ENCODE data around the gene AP4E1.
A peak's percentile ranks its signal among the peaks of the same experiment; 100 is the strongest.
"Not testable (repeated sequence)": the region's sequence is repeated elsewhere in the genome, so short reads cannot be mapped to it uniquely, and the experiment has no call there.

Gene AP4E1

GRCh38 chr15:50908209-50909009 lies at the start of gene AP4E1:
TSS of gene AP4E1 (plus strand) at chr15:50908683. CDS start at chr15:50908779, 96 bp downstream.
- peak; percentile 83 for DNase-seq (ENCODE audit: low spot score)

- no peak for DNase-seq (ENCODE audit: low spot score)
Measured at GRCh38 chr15:50860824-50861223, 47.7 kb upstream of the AP4E1 start.

- no peak for DNase-seq (ENCODE audit: low spot score)
Measured at GRCh38 chr15:50862553-50862952, 45.9 kb upstream of the AP4E1 start.

GRCh38 chr15:50864873-50865272 lies 43.6 kb upstream of the AP4E1 start:
- DNase-seq (ENCODE audit: low spot score): no peak

- DNase-seq (ENCODE audit: low spot score): no peak
Measured at GRCh38 chr15:50865515-50866353, 42.7 kb upstream of the AP4E1 start.

GRCh38 chr15:50871832-50872231 lies 36.7 kb upstream of the AP4E1 start:
- no peak for DNase-seq (ENCODE audit: low spot score)

GRCh38 chr15:50872832-50873426 lies 35.6 kb upstream of the AP4E1 start:
- no peak for DNase-seq (ENCODE audit: low spot score)

GRCh38 chr15:50873935-50874361 lies 34.5 kb upstream of the AP4E1 start:
- no peak for DNase-seq (ENCODE audit: low spot score)

- DNase-seq (ENCODE audit: low spot score): not testable (repeated sequence)
Measured at GRCh38 chr15:50875238-50875637, 33.2 kb upstream of the AP4E1 start.

GRCh38 chr15:50876260-50876988 lies 32.1 kb upstream of the AP4E1 start:
- no peak for DNase-seq (ENCODE audit: low spot score)

- peak; percentile 47 for DNase-seq (ENCODE audit: low spot score)
Measured at GRCh38 chr15:50876989-50877360, 31.5 kb upstream of the AP4E1 start.

GRCh38 chr15:50879016-50879617 lies 29.4 kb upstream of the AP4E1 start:
- no peak for DNase-seq (ENCODE audit: low spot score)

GRCh38 chr15:50880206-50880605 lies 28.3 kb upstream of the AP4E1 start:
- DNase-seq (ENCODE audit: low spot score): peak; percentile 50

- DNase-seq (ENCODE audit: low spot score): peak; percentile 50
Measured at GRCh38 chr15:50880651-50881114, 27.8 kb upstream of the AP4E1 start.

GRCh38 chr15:50881121-50882048 lies 27.1 kb upstream of the AP4E1 start:
- DNase-seq (ENCODE audit: low spot score): no peak

- DNase-seq (ENCODE audit: low spot score): no peak
Measured at GRCh38 chr15:50883903-50884302, 24.6 kb upstream of the AP4E1 start.

- no peak for DNase-seq (ENCODE audit: low spot score)
Measured at GRCh38 chr15:50884540-50884939, 23.9 kb upstream of the AP4E1 start.

- no peak for DNase-seq (ENCODE audit: low spot score)
Measured at GRCh38 chr15:50886139-50886467, 22.4 kb upstream of the AP4E1 start.

- DNase-seq (ENCODE audit: low spot score): no peak
Measured at GRCh38 chr15:50886611-50887345, 21.7 kb upstream of the AP4E1 start.

- DNase-seq (ENCODE audit: low spot score): no peak
Measured at GRCh38 chr15:50888054-50888453, 20.4 kb upstream of the AP4E1 start.
